Measurements from ENCODE around the gene IGIP. TPM values are rescaled to one million over a fixed set of nuclear protein-coding genes. Genes with fewer than 3 reads are reported as not detected.

Gene IGIP
- polyA plus RNA-seq, 1 donor (not counting 4 experiments of a cell fraction or from before 2014, with no cell fraction given): 1.5 TPM

GRCh38 chr5:140147460-140147859 lies 21.7 kb downstream of the IGIP start:
- Histone ChIP-seq H3K9ac (ENCODE audit: control insufficient read depth, extremely low read depth, insufficient read depth, low read length) (no peak overlapping the region), H4K20me1 (ENCODE audit: control insufficient read depth, extremely low read depth, insufficient read depth, low read length) (peaks cover 7% of the 10 kb centered on the region), H3K79me2 (ENCODE audit: control insufficient read depth, insufficient read depth, low read length) (no peaks in the 10 kb centered on the region), H3K4me2 (ENCODE audit: control insufficient read depth, extremely low read depth, insufficient read depth, low read depth, low read length) (no peak overlapping the region), H3K9me3 (ENCODE audit: control insufficient read depth, low read depth, low read length) (no peaks in the 10 kb centered on the region), H2AFZ (ENCODE audit: control insufficient read depth, low read length) (no peak overlapping the region), H3K27me3 (ENCODE audit: control insufficient read depth, extremely low read depth, insufficient read depth, low read length) (no peaks in the 10 kb centered on the region), H3K9me1 (ENCODE audit: control insufficient read depth, extremely low read depth, insufficient read depth, low read length) (no peaks in the 10 kb centered on the region), H3K36me3 (ENCODE audit: control insufficient read depth in 2 of 2, extremely low read depth in 1 of 2, insufficient read depth in 2 of 2, low read length in 2 of 2) (no peaks in the 10 kb centered on the region), H3K4me3 (ENCODE audit: control insufficient read depth in 2 of 3, extremely low read depth in 1 of 3, insufficient read depth in 2 of 3, low read depth in 1 of 3, low read length in 3 of 3) (no peak overlapping the region), H3K27ac (ENCODE audit: control insufficient read depth, insufficient read depth, low read length) (no peak overlapping the region), H3K4me1 (ENCODE audit: control insufficient read depth, extremely low read depth, insufficient read depth, low read length) (peaks cover 11% of the 10 kb centered on the region)
- DNase-seq (ENCODE audit: low read depth, low spot score) (no peak), FAIRE-seq (no peak)
- dilution Hi-C loops (cut with MboI; ENCODE audit: extremely low pct_ligation_motif_present, low sequenced_read_pairs): no loop called here
- TF ChIP-seq EZH2 (IDR thresholded peaks at IDR 0.05; ENCODE audit: low read length) (no peak), CTCF (optimal IDR thresholded peaks at IDR 0.05 in 1 of 3, IDR thresholded peaks at IDR 0.05 in 1 of 3, conservative IDR thresholded peaks at IDR 0.05 in 1 of 3; ENCODE audit: extremely low read depth in 1 of 3, insufficient read depth in 2 of 3, low read length in 3 of 3) (no peak)

- Histone ChIP-seq H3K27me3 (ENCODE audit: control insufficient read depth, extremely low read depth, insufficient read depth, low read length) (no peaks in the 10 kb centered on the region), H3K36me3 (ENCODE audit: control insufficient read depth in 2 of 2, extremely low read depth in 1 of 2, insufficient read depth in 2 of 2, low read length in 2 of 2) (no peaks in the 10 kb centered on the region), H3K9me1 (ENCODE audit: control insufficient read depth, extremely low read depth, insufficient read depth, low read length) (no peaks in the 10 kb centered on the region), H3K9ac (ENCODE audit: control insufficient read depth, extremely low read depth, insufficient read depth, low read length) (no peak overlapping the region), H3K79me2 (ENCODE audit: control insufficient read depth, insufficient read depth, low read length) (no peaks in the 10 kb centered on the region), H3K4me2 (ENCODE audit: control insufficient read depth, extremely low read depth, insufficient read depth, low read depth, low read length) (no peak overlapping the region), H4K20me1 (ENCODE audit: control insufficient read depth, extremely low read depth, insufficient read depth, low read length) (peaks cover 7% of the 10 kb centered on the region), H2AFZ (ENCODE audit: control insufficient read depth, low read length) (no peak overlapping the region), H3K27ac (ENCODE audit: control insufficient read depth, insufficient read depth, low read length) (no peak overlapping the region), H3K9me3 (ENCODE audit: control insufficient read depth, low read depth, low read length) (no peaks in the 10 kb centered on the region), H3K4me3 (ENCODE audit: control insufficient read depth in 2 of 3, extremely low read depth in 1 of 3, insufficient read depth in 2 of 3, low read depth in 1 of 3, low read length in 3 of 3) (no peak overlapping the region), H3K4me1 (ENCODE audit: control insufficient read depth, extremely low read depth, insufficient read depth, low read length) (peaks cover 11% of the 10 kb centered on the region)
- FAIRE-seq (no peak), DNase-seq (ENCODE audit: low read depth, low spot score) (no peak)
- TF ChIP-seq CTCF (optimal IDR thresholded peaks at IDR 0.05 in 1 of 3, IDR thresholded peaks at IDR 0.05 in 1 of 3, conservative IDR thresholded peaks at IDR 0.05 in 1 of 3; ENCODE audit: extremely low read depth in 1 of 3, insufficient read depth in 2 of 3, low read length in 3 of 3): no peak
- TF ChIP-seq EZH2 (IDR thresholded peaks at IDR 0.05; ENCODE audit: low read length): no peak
- dilution Hi-C loops (cut with MboI; ENCODE audit: extremely low pct_ligation_motif_present, low sequenced_read_pairs): no loop called here
These were observed 22.8 kb downstream of the IGIP start for GRCh38 chr5:140148508-140148907.
